ENCODE data around the gene ARHGEF6.
A peak's percentile ranks its signal among the peaks of the same experiment; 100 is the strongest.
"Not testable (repeated sequence)": the region's sequence is repeated elsewhere in the genome, so short reads cannot be mapped to it uniquely, and the experiment has no call there.

The ARHGEF6 gene, protein sequence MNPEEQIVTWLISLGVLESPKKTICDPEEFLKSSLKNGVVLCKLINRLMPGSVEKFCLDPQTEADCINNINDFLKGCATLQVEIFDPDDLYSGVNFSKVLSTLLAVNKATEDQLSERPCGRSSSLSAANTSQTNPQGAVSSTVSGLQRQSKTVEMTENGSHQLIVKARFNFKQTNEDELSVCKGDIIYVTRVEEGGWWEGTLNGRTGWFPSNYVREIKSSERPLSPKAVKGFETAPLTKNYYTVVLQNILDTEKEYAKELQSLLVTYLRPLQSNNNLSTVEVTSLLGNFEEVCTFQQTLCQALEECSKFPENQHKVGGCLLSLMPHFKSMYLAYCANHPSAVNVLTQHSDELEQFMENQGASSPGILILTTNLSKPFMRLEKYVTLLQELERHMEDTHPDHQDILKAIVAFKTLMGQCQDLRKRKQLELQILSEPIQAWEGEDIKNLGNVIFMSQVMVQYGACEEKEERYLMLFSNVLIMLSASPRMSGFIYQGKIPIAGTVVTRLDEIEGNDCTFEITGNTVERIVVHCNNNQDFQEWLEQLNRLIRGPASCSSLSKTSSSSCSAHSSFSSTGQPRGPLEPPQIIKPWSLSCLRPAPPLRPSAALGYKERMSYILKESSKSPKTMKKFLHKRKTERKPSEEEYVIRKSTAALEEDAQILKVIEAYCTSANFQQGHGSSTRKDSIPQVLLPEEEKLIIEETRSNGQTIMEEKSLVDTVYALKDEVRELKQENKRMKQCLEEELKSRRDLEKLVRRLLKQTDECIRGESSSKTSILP

DNA sequence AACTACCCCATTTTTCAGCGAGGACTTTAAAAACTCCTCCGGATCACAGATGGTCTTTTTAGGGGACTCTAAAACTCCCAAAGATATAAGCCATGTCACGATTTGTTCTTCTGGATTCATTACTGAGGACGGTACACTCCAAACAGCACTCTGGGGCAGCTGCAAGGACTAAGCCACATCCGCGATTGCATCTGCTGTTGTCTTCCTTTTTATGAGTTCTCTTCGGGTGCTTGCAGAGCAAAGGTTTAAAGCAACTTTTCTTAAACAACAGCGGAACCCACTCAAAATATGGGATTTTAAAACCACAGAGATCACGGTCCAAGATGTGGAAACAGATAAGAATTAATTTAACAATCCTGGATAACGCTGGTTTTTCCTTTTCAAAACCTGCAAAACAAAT lies at the start of gene ARHGEF6:
Gene ARHGEF6 (minus strand): TSS at position 170 of the 400 bp plus-strand sequence. CDS start 50 bp downstream, at position 120.
- no peak for DNase-seq

DNA sequence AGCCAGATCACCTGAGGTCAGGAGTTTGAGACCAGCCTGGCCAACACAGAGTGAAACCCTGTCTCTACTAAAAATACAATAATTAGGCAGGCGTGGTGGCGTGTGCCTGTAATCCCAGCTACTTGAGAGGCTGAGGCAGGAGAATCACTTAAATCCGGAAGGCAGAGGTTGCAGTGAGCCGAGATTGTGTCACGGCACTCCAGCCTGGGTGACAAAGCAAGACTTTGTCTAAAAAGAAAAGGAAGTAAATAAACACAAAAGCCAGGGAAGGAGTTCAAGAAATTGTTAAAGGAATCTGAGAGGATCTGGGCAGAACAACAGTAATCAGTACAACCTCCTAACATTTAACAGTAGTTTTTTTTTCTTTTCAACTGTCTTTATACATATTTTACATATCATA lies 48.7 kb upstream of the ARHGEF6 start:
- DNase-seq, result no peak

DNA sequence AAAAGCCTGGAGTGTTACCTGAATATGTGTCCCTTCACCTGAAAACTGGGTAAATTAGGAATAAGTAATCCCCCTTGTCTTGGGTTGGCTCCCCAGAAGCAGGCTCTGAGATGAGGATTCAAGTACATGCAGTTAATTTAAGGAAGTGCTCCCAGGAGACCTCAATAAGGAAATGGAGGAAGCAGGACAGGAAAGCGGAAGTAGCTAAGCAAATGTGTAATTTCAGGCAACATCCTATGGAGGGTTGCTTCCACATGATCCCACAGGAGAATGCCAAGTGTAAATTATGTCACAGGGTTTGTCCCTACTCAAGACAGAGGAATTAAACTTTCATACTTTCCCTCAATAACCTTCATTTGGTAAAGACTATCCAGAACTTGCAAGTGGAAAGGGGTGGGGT lies 48.1 kb upstream of the ARHGEF6 start:
- DNase-seq, result no peak

DNA sequence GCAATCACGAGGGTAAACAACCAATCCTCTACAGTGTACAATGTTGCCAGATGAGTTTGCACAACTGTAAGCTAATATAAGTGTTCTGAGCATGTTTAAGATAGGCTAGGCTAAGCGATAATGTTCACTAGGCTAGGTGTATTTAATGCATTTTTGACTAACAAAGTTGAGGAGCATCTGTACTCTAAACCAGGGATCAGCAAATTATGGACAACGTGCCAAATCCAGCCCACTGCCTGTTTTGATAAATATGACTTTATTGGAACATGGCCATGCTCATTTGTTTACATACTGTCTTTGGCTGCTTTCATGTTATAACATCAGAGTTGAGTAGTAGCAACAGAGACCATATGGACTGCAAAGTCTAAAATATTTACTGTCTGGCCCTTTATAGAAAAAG lies 46.3 kb upstream of the ARHGEF6 start:
- DNase-seq, result no peak

DNA sequence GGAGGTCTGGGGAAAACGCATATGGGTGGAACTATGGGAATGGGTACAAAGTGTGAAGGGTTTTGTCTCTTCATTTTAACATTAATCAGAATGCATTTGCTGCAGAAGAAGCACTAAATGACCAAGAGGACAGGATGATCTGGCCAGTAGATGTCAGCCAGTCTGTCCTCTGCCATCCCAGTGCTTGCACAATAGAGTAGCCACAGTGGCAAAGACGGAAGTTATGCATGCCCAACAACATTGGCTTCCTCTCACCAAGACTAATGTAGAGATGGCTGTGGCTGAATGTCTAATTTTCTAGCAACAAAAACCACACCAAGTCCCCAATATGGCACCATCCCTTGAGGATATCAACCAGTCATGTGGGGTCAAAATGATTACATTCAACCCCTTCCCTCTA lies 45.0 kb upstream of the ARHGEF6 start:
- no peak for DNase-seq

DNA sequence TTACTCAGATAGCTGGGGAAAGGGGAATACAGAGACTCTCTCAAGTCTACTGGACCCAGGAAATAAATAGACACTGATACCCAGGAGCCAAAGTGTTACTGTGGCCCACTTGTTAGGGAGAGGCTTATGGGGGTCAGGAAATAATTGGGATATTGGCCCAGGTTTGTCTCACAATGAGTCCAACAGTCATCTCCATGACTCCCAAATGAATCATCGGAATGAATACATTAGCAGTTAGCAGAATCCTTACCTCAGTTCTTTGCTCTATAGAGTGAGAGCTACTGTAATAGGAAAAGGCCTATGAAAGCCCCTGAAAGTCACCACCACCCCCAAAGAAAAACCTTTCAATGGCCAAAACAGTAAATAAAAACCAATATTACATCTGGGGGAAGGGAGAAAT lies 42.4 kb upstream of the ARHGEF6 start:
- DNase-seq, result no peak

DNA sequence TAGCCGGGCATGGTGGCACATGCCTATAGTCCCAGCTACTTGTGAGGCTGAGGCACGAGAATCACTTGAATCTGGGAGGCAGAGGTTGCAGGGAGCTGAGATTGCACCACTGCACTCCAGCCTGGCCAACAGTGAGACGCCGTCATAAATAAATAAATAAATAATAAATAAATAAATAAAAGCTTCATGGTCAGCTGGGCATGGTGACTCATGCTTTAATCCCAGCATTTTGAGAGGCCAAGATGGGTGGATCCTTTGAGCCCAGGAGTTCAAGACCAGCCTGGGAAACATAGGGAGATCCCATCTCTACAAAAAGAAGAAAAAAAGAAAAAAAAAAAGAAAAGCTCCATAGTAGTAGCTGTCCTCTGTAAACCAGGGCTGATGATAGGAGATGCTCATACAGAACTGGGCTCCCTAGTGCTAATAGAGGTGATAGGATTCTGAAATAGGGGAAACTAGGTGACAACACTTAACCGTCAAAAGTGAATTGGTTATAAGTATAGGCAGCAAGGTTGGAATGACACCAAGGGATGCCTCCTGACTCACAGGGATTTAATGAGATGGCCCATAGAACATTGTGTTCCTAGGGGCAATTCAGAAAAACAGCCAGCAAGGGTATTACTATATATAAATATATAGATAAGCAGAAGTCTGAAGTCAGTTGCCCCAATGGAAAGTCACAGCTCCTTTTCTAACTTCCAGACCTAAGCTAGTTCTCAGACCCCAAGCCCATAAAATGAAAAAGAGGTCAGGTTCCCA lies 41.8 kb upstream of the ARHGEF6 start:
- no peak for DNase-seq

DNA sequence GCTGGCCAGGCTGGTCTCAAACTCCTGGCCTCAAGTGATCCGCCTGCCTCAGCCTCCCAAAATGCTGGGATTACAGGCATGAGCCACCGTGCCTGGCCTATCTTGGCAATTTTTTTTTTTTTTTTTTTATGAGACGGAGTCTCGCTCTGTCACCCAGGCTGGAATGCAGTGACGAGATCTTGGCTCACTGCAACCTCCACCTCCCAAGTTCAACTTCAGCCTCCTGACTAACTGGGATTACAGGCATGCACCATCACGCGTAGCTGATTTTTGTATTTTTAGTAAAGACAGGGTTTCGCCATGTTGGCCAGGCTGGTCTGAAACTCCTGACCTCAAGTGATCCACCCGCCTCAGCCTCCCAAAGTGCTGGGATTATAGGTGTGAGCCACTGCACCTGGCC lies 39.0 kb upstream of the ARHGEF6 start:
- DNase-seq, result not testable (repeated sequence)

DNA sequence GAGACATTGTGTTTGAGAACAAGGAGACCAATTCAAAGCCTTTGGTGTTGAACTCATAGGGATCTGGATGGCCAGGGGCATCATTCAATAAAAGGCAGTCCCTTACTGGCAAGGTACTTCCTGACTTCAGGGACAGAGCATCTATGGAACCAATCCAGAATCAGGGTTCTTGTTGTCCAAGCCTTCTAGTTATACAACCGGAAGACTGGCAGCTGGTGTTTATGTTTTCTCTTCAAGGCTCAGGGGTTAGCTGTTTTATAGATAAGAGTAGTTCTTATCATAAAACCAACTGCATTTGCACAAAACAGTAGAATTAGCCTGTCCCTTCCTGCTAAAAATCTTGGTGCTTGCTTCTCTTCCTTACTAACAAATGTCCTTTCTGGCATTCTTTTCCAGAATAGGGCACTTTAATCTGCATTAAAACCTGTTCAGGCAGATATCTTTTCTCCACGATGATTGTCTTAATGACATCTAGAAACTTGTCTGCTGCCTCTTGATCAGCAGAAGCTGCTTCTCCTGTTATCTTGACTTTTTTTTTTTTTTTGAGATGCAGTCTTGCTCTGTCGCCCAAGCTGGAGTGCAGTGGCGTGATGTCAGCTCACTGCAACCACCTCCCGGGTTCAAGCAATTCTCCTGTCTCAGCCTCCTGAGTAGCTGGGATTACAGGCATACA lies 38.4 kb upstream of the ARHGEF6 start:
- DNase-seq, result no peak

DNA sequence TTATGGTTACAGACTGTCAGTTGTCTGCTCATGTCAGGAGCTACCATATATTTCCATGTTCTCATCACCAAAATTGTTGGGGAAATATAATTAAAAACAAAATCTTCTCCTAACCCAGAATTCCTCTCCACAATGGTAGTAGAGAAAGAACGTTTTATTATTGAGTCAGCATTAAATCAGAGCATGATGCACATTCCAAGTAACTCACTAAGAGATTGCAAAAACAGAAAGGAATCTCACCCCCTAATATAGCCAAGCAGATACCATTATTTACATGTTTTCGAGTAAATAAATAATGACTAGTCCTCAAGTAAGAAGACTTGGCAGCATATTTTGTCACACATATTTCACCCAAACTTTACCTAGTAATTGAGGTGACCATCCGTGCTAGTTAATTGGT lies 36.2 kb upstream of the ARHGEF6 start:
- no peak for DNase-seq

DNA sequence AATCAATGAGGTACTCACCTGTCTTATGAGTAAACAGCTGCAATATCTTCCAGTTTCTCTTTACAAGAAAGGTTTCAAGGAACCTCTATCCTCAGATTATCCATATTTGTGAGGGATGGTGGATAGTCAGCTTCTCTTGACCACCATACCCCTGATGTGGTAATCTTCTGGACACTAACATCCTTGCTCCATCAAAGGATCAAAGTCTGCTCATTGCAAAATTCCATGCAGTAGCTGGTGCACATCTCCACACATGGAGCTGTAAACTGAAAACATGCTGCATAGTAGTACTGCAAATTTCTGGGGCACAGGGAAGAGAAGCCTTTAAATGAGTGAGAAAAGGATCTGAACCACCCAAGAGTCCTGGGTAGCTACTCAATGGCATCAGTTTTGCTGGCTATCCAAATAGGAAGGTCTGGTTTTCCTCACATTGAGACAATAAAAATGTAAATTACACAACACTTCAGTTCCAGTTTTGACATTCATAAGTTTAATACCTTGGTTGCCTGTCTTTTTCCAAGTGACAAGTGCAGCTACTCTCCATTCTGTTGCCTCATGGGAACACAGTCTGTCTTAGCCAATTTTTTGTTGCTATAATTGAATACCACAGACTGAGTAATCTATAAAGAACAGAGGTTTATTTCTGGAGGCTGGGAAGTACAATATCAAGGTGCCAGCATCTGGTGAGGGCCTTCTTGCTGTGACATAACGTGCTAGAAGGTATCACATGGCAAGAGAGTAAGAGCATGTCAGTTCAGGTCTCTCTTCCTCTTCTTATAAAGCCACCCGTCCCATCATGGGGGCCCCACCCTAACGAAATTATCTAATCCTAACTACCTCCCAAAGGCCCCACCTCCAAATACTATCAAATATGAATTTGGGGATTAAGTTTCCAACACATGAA lies 34.4 kb upstream of the ARHGEF6 start:
- no peak for DNase-seq

DNA sequence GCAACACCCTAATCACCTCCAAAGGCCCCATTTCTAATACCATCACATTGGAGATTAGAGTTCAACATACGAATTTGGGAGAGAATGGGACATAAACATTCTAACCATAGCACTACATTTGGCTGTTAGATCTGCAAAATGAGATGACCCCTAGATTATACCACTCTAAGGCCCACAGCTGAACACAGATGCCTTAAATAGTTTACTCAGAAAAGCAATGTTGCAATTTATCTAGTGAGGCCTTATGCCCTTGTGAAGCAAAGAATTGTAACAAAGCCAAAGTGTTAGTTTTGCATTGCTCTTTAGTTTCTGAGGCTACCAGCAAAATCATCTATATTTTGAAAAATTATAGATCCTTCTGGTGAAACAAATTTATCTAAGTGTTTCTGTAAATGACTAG lies 31.6 kb upstream of the ARHGEF6 start:
- no peak for DNase-seq

DNA sequence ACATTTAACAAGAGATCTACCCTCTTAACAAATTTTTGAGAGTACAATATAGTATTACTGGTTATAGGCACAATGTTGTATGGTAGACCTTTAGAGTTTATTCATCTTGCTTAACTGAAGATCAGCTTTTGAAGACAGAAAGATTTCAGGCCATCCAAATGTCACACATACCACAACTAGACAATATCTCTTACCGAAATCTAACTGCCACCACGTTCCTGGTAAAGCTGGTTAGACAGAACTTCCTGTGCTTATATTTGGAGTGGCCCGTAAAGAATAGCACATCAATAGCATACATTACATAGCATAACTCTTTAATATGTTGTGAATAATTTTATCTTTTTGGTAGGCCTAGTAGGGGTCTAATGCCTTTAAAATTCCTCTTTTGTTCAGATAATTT lies 29.8 kb upstream of the ARHGEF6 start:
- no peak for DNase-seq

DNA sequence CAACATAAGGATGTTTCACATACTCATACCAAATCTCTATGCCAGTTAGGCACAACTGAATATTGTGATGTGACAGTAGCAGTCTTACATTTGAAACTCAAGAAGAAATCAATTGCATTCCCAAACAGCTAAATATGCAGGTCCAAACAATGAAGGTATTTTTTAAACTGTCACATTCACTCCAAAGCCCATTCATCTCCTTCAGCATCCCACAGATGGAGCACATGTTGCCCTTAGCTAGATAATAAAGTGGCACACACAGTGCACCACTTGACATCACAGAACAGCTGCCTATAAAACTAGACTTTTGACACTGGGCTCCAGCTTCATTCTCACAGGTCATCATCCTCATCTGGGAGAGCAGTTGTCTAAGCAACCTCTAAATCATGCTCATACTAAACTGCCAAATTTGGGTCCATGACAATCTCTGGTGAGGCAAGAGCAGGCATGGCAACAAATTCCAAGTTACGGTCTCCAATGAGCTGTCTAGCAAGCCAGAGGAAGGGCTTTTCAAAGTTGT lies 26.2 kb upstream of the ARHGEF6 start:
- peak in 16 of 56 donors; percentile 0 to 17 (median 2) for DNase-seq

DNA sequence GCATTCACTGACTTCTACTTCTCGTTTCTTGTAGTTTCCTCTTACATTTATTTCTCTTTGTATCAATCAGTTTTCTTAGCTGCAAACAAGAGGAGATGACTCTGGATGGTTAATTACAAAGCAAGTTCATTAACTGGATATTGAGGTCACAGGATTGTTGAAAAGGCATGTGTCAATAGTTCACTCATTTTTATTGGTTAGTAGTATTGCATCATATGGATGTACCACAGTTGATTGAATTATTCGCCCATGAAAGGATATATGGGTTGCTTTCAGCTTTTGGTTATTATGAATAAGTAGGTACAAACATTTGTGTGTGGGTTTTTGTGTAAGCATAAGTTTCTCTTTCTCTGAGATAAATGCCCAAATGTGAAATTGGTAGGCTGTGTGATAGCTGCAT lies 21.8 kb upstream of the ARHGEF6 start:
- no peak for DNase-seq

DNA sequence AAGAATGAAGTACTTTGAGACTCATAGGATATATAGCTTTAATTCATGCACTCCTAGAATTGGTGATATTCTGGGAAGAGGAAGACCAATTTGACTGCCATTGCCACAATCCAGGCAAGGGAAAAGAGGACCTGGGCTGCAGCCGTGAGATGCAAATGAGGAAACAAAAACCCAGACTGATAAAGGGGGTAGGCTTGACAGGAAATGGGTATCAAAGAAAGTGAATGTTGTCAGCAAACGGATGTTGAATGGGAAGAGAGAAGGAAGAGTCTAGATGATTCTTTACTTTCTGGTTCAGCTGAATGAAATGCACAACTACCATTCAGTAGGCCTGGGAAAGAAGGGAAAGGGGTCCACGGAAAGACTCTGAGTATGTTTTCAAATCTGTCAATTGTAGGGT lies 17.1 kb upstream of the ARHGEF6 start:
- DNase-seq, result no peak

DNA sequence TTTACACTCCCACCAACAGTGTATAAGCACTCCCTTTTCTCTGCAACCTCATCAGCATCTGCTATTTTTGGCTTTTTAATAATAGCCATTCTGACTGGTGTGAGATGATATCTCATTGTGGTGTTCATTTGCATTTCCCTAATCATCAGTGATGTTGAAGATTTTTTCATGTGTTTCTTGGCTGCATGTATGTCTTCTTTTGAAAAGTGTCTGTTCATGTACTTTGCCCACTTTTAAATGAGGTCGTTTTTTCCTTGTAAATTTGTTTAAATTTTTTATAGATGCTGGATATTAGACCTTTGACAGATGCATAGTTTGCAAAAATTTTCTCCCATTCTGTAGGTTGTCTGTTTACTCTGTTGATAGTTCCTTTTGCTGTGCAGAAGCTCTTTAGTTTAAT lies 14.4 kb upstream of the ARHGEF6 start:
- not testable (repeated sequence) for DNase-seq

DNA sequence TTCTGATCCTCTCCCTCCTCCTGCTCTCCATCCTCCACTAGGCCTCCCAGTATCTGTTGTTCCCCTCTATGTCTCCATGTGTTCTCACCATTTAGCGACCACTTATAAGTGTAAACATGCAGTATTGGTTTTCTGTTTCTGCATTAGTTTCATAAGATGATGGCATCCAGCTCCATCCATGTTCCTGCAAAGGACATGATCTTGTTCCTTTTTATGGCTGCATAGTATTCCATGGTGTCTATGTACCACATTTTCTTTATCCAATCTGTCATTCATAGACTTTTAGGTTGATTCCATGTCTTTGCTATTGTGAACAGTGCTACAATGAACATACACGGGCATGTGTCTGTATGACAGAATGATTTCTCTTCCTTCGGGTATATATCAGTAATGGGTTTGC lies 13.9 kb upstream of the ARHGEF6 start:
- not testable (repeated sequence) for DNase-seq

DNA sequence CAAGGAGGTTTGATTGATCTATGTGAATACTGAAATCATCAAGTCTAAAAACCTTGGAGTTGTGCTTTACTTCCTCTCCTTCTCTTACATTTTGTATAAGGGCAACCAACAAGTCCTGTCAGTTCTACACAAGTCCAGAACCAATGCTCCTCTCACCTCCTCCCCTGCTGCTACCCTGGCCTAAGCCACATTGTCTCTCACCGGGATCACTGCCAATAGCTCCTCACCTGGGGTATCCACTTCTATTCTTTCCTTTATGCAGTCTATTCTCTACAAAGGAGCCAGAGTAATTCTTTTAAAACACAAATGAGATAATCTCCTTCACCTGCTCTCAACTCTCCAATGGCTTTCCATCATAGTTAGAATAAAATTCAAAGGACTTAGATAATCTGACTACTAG lies 13.3 kb upstream of the ARHGEF6 start:
- DNase-seq, result no peak

DNA sequence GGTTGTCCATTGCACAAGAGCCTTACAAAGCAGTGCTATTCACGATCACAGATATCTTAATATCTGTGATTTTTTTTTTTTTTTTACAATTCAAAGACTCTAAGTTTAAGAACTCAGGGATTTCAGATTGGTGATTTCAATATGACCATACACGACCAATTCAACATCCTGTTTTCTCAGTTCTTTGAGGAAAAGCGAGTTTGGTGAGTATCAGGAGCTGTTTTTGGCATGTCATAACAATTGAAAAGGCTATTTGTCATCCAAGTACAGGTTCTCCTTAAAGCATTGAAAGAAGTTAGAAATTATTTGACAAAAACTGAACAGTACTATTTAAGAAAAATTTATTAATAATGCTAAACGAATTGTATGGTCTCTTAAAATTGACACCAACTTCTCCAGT lies 9.1 kb upstream of the ARHGEF6 start:
- DNase-seq, result no peak

Measured in amygdala (tissue), 56 donors.